ENCODE data around the gene ZC3HAV1. TPM values are rescaled to one million over a fixed set of nuclear protein-coding genes. Genes with fewer than 3 reads are reported as not detected.
A peak's percentile ranks its signal among the peaks of the same experiment; 100 is the strongest.
"Not testable (repeated sequence)": the region's sequence is repeated elsewhere in the genome, so short reads cannot be mapped to it uniquely, and the experiment has no call there.

ZC3HAV1 gene
- total RNA-seq, 1 donor from 2014 or later = 13.5 TPM

- peaks cover 4% of the 10 kb centered on the region for H3K27me3 Mint-ChIP-seq (ENCODE audit: unreplicated experiment)
- no peak overlapping the region for H3K4me3 Mint-ChIP-seq (ENCODE audit: unreplicated experiment)
- H3K27ac Mint-ChIP-seq (ENCODE audit: unreplicated experiment) = no peak overlapping the region
- H3K9me3 Mint-ChIP-seq (ENCODE audit: unreplicated experiment) = no peaks in the 10 kb centered on the region
- H3K4me1 Mint-ChIP-seq (ENCODE audit: low read depth, unreplicated experiment) = no peaks in the 10 kb centered on the region
- H3K36me3 Mint-ChIP-seq (ENCODE audit: unreplicated experiment) = no peaks in the 10 kb centered on the region
- TF ChIP-seq, protein P1, sequence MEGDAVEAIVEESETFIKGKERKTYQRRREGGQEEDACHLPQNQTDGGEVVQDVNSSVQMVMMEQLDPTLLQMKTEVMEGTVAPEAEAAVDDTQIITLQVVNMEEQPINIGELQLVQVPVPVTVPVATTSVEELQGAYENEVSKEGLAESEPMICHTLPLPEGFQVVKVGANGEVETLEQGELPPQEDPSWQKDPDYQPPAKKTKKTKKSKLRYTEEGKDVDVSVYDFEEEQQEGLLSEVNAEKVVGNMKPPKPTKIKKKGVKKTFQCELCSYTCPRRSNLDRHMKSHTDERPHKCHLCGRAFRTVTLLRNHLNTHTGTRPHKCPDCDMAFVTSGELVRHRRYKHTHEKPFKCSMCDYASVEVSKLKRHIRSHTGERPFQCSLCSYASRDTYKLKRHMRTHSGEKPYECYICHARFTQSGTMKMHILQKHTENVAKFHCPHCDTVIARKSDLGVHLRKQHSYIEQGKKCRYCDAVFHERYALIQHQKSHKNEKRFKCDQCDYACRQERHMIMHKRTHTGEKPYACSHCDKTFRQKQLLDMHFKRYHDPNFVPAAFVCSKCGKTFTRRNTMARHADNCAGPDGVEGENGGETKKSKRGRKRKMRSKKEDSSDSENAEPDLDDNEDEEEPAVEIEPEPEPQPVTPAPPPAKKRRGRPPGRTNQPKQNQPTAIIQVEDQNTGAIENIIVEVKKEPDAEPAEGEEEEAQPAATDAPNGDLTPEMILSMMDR (IDR thresholded peaks at IDR 0.05; ENCODE audit: partially characterized antibody, unreplicated experiment) = no peak
- DNase-seq = no peak
Observed at GRCh38 chr7:139078399-139078798, 31.1 kb downstream of the ZC3HAV1 start.

DNA sequence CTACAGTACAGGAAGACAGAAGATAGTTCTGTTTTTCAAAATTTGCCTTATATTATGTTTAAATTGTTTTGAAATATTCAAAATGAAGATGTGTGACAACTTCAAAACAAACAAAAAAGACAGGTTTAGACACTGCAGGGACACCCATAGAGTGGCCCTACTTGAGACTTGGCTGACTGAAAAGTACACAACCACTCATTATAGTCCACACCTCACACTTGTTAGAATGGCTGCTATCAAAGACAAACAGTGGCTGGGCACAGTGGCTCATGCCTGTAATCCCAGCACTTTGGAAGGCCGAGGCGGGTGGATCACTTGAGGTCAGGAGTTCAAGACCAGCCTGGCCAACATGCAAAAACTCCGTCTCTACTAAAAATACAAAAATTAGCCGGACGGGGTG is 31.8 kb downstream of the ZC3HAV1 start:
- not testable (repeated sequence) for DNase-seq; H3K9me3 Mint-ChIP-seq (ENCODE audit: unreplicated experiment); H3K27me3 Mint-ChIP-seq (ENCODE audit: unreplicated experiment); H3K4me1 Mint-ChIP-seq (ENCODE audit: low read depth, unreplicated experiment); H3K36me3 Mint-ChIP-seq (ENCODE audit: unreplicated experiment); H3K4me3 Mint-ChIP-seq (ENCODE audit: unreplicated experiment); H3K27ac Mint-ChIP-seq (ENCODE audit: unreplicated experiment)

GRCh38 chr7:139075871-139076686 is 33.4 kb downstream of the ZC3HAV1 start:
- no peak overlapping the region for H3K27ac Mint-ChIP-seq (ENCODE audit: unreplicated experiment)
- H3K9me3 Mint-ChIP-seq (ENCODE audit: unreplicated experiment) = no peaks in the 10 kb centered on the region
- H3K4me1 Mint-ChIP-seq (ENCODE audit: low read depth, unreplicated experiment) = no peaks in the 10 kb centered on the region
- H3K36me3 Mint-ChIP-seq (ENCODE audit: unreplicated experiment) = no peaks in the 10 kb centered on the region
- TF ChIP-seq, protein P1 (IDR thresholded peaks at IDR 0.05; ENCODE audit: partially characterized antibody, unreplicated experiment) = no peak
- peaks cover 4% of the 10 kb centered on the region for H3K27me3 Mint-ChIP-seq (ENCODE audit: unreplicated experiment)
- H3K4me3 Mint-ChIP-seq (ENCODE audit: unreplicated experiment) = no peak overlapping the region
- DNase-seq = no peak

- no peaks in the 10 kb centered on the region for H3K4me1 Mint-ChIP-seq (ENCODE audit: low read depth, unreplicated experiment)
- peaks cover 4% of the 10 kb centered on the region for H3K27me3 Mint-ChIP-seq (ENCODE audit: unreplicated experiment)
- H3K9me3 Mint-ChIP-seq (ENCODE audit: unreplicated experiment) = no peaks in the 10 kb centered on the region
- H3K4me3 Mint-ChIP-seq (ENCODE audit: unreplicated experiment) = no peak overlapping the region
- H3K36me3 Mint-ChIP-seq (ENCODE audit: unreplicated experiment) = no peaks in the 10 kb centered on the region
- TF ChIP-seq, protein P1 (IDR thresholded peaks at IDR 0.05; ENCODE audit: partially characterized antibody, unreplicated experiment) = peak; percentile 88
- no peak overlapping the region for H3K27ac Mint-ChIP-seq (ENCODE audit: unreplicated experiment)
- peak; percentile 35 for DNase-seq
Observed at GRCh38 chr7:139075031-139075652, 34.4 kb downstream of the ZC3HAV1 start.

- no peak for DNase-seq
- H3K27me3 Mint-ChIP-seq (ENCODE audit: unreplicated experiment) = peaks cover 4% of the 10 kb centered on the region
- H3K9me3 Mint-ChIP-seq (ENCODE audit: unreplicated experiment) = peaks cover under 1% of the 10 kb centered on the region
- H3K4me3 Mint-ChIP-seq (ENCODE audit: unreplicated experiment) = no peak overlapping the region
- TF ChIP-seq, protein P1 (IDR thresholded peaks at IDR 0.05; ENCODE audit: partially characterized antibody, unreplicated experiment) = no peak
- no peak overlapping the region for H3K27ac Mint-ChIP-seq (ENCODE audit: unreplicated experiment)
- H3K36me3 Mint-ChIP-seq (ENCODE audit: unreplicated experiment) = peaks cover 6% of the 10 kb centered on the region
- no peaks in the 10 kb centered on the region for H3K4me1 Mint-ChIP-seq (ENCODE audit: low read depth, unreplicated experiment)
Observed at GRCh38 chr7:139072796-139073195, 36.7 kb downstream of the ZC3HAV1 start.
